ENCODE results near the gene PGD. TPM values are rescaled to one million over a fixed set of nuclear protein-coding genes. Genes with fewer than 3 reads are reported as not detected.
A peak's percentile ranks its signal among the peaks of the same experiment; 100 is the strongest.

Gene PGD
- total RNA-seq, 1 experiment from 2014 or later, result 142 TPM

GRCh38 chr1:10383630-10384029 is 15.2 kb upstream of the PGD start:
- no peaks in the 10 kb centered on the region for H3K9me3 Mint-ChIP-seq (ENCODE audit: low read depth, unreplicated experiment)
- CTCF ChIA-PET, result no interaction called here
- peaks cover 12% of the 10 kb centered on the region for H3K4me1 Mint-ChIP-seq (ENCODE audit: low read depth, unreplicated experiment)
- no peaks in the 10 kb centered on the region for H3K27me3 Mint-ChIP-seq (ENCODE audit: unreplicated experiment)
- H3K36me3 Mint-ChIP-seq (ENCODE audit: insufficient read depth, unreplicated experiment), result peaks cover 3% of the 10 kb centered on the region
- no peak for DNase-seq
- intact Hi-C loops (cut with micrococcal nuclease; ENCODE audit: unreplicated experiment), result no loop called here
- no peak for TF ChIP-seq CTCF (IDR thresholded peaks at IDR 0.05; ENCODE audit: unreplicated experiment)
- no TSS peak for BruUV-seq (replicated peaks)
- H3K27ac Mint-ChIP-seq (ENCODE audit: unreplicated experiment), result no peak overlapping the region
- H3K4me3 Mint-ChIP-seq (ENCODE audit: low read depth, unreplicated experiment), result no peak overlapping the region

- no peak overlapping the region for H3K4me3 Mint-ChIP-seq (ENCODE audit: low read depth, unreplicated experiment)
- intact Hi-C loops (cut with micrococcal nuclease; ENCODE audit: unreplicated experiment), result no loop called here
- H3K9me3 Mint-ChIP-seq (ENCODE audit: low read depth, unreplicated experiment), result no peaks in the 10 kb centered on the region
- H3K4me1 Mint-ChIP-seq (ENCODE audit: low read depth, unreplicated experiment), result peaks cover 14% of the 10 kb centered on the region
- H3K27ac Mint-ChIP-seq (ENCODE audit: unreplicated experiment), result peak overlapping the region; percentile 14
- BruUV-seq (replicated peaks), result no TSS peak
- no peak for DNase-seq
- H3K36me3 Mint-ChIP-seq (ENCODE audit: insufficient read depth, unreplicated experiment), result peaks cover 4% of the 10 kb centered on the region
- H3K27me3 Mint-ChIP-seq (ENCODE audit: unreplicated experiment), result no peaks in the 10 kb centered on the region
- CTCF ChIA-PET, result no interaction called here
- TF ChIP-seq CTCF (IDR thresholded peaks at IDR 0.05; ENCODE audit: unreplicated experiment), result no peak
Measured at GRCh38 chr1:10384219-10384618, 14.6 kb upstream of the PGD start.

- DNase-seq, result no peak
- TF ChIP-seq CTCF (IDR thresholded peaks at IDR 0.05; ENCODE audit: unreplicated experiment), result no peak
- CTCF ChIA-PET, result interaction anchor here (0.6 to 1.4 kb wide), 4 partner anchors 12 to 795 kb away, joined by 3 to 6 read pairs (median 4); partner anchors contain the start of gene PGD
- intact Hi-C loops (cut with micrococcal nuclease; ENCODE audit: unreplicated experiment), result no loop called here
- Mint-ChIP-seq H3K27me3 (ENCODE audit: unreplicated experiment) (no peaks in the 10 kb centered on the region), H3K4me1 (ENCODE audit: low read depth, unreplicated experiment) (peaks cover 14% of the 10 kb centered on the region), H3K4me3 (ENCODE audit: low read depth, unreplicated experiment) (peak overlapping the region; percentile 43), H3K36me3 (ENCODE audit: insufficient read depth, unreplicated experiment) (peaks cover 4% of the 10 kb centered on the region), H3K27ac (ENCODE audit: unreplicated experiment) (peak overlapping the region; percentile 76), H3K9me3 (ENCODE audit: low read depth, unreplicated experiment) (no peaks in the 10 kb centered on the region)
- BruUV-seq (replicated peaks), result no TSS peak
Measured at GRCh38 chr1:10386761-10387676, 11.8 kb upstream of the PGD start.

GRCh38 chr1:10387677-10388386 is 11.0 kb upstream of the PGD start:
- CTCF ChIA-PET, result interaction anchor here (0.6 to 1.4 kb wide), 5 partner anchors 11 to 794 kb away, joined by 3 to 6 read pairs (median 3); partner anchors contain the start of genes KIF1B and PGD
- peak overlapping the region; percentile 43 for H3K4me3 Mint-ChIP-seq (ENCODE audit: low read depth, unreplicated experiment)
- BruUV-seq (replicated peaks), result no TSS peak
- H3K36me3 Mint-ChIP-seq (ENCODE audit: insufficient read depth, unreplicated experiment), result peaks cover 4% of the 10 kb centered on the region
- peak; percentile 6 for DNase-seq
- no peaks in the 10 kb centered on the region for H3K27me3 Mint-ChIP-seq (ENCODE audit: unreplicated experiment)
- intact Hi-C loops (cut with micrococcal nuclease; ENCODE audit: unreplicated experiment), result loop anchor here (1.0 kb wide), 1 partner anchor 10 kb away; no protein-coding TSS in a partner anchor
- TF ChIP-seq CTCF (IDR thresholded peaks at IDR 0.05; ENCODE audit: unreplicated experiment), result no peak
- no peaks in the 10 kb centered on the region for H3K9me3 Mint-ChIP-seq (ENCODE audit: low read depth, unreplicated experiment)
- H3K27ac Mint-ChIP-seq (ENCODE audit: unreplicated experiment), result peak overlapping the region; percentile 76
- H3K4me1 Mint-ChIP-seq (ENCODE audit: low read depth, unreplicated experiment), result peaks cover 14% of the 10 kb centered on the region
